Endothelial cell of umbilical vein (primary cell): ENCODE measurements around the gene ABCD3.

Experiments used
- JUN ChIP-seq: IDR thresholded peaks from 2 replicates; pipeline ENCODE4 v1.6.1; 2011; ENCODE audit warnings: borderline replicate concordance, low read depth; ENCODE audit not compliant: insufficient read length, insufficient read depth
- POLR2A ChIP-seq: IDR thresholded peaks from 2 replicates; pipeline ENCODE4 v1.6.1; 2012; ENCODE audit warnings: low read depth, mild to moderate bottlenecking, control low read depth, low read length
- TF ChIP-seq, protein P1 (sequence below), 2 donors: IDR thresholded peaks; 1 replicate in 1 of 2; 2 replicates in 1 of 2; pipeline ENCODE4 v1.5.1; 2011; ENCODE audit warnings: low read length in 2 of 2, mild to moderate bottlenecking in 2 of 2, moderate library complexity in 2 of 2, control low read depth in 1 of 2, inconsistent platforms in 1 of 2, low read depth in 1 of 2; ENCODE audit not compliant: insufficient read depth in 1 of 2; ENCODE audit errors: extremely low read depth in 1 of 2

- TF ChIP-seq JUN = no peak
- TF ChIP-seq, protein P1, sequence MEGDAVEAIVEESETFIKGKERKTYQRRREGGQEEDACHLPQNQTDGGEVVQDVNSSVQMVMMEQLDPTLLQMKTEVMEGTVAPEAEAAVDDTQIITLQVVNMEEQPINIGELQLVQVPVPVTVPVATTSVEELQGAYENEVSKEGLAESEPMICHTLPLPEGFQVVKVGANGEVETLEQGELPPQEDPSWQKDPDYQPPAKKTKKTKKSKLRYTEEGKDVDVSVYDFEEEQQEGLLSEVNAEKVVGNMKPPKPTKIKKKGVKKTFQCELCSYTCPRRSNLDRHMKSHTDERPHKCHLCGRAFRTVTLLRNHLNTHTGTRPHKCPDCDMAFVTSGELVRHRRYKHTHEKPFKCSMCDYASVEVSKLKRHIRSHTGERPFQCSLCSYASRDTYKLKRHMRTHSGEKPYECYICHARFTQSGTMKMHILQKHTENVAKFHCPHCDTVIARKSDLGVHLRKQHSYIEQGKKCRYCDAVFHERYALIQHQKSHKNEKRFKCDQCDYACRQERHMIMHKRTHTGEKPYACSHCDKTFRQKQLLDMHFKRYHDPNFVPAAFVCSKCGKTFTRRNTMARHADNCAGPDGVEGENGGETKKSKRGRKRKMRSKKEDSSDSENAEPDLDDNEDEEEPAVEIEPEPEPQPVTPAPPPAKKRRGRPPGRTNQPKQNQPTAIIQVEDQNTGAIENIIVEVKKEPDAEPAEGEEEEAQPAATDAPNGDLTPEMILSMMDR (IDR thresholded peaks at IDR 0.05; ENCODE audit: extremely low read depth in 1 of 2, insufficient read depth in 1 of 2, low read depth in 1 of 2, low read length in 2 of 2) = no peak
- no peak for TF ChIP-seq POLR2A
Measured at GRCh38 chr1:94471271-94471670, 53.1 kb downstream of the ABCD3 start.
